Kasumi-1 (cell line): ENCODE measurements around the gene PUS3.

ENCODE experiments used
- DNase-seq, 2 experiments: peaks; one replicate each; lab custom pipeline; 2025; lab: John Stamatoyannopoulos, UW

The PUS3 gene

GRCh38 chr11:125941619-125942611 lies 38.9 kb upstream of the PUS3 start:
- DNase-seq = peak in 1 of 2 experiments; percentile 10

GRCh38 chr11:125941267-125941618 lies 38.2 kb upstream of the PUS3 start:
- DNase-seq = no peak

DNA sequence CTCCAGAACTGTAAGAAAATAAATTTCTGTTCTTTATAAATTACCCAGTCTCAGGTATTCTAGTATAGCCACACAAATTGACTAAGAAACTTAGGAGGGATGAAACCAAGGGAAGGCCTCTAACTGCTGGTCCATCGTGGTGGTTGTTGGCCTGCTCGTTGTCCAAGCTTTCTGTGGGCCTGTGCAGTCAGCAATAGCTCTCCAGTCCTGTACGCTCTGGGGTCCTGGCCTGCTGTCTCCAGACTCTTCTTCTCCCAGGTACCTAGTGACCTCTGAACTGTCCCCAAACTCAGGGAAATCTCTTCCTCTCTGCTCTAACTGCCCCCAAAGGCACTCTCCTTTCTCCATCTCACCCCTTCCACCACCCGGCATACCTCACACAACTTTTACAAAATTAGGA lies 37.1 kb upstream of the PUS3 start:
- DNase-seq = no peak

- DNase-seq = no peak
Observed at GRCh38 chr11:125939081-125939521, 36.1 kb upstream of the PUS3 start.

DNA sequence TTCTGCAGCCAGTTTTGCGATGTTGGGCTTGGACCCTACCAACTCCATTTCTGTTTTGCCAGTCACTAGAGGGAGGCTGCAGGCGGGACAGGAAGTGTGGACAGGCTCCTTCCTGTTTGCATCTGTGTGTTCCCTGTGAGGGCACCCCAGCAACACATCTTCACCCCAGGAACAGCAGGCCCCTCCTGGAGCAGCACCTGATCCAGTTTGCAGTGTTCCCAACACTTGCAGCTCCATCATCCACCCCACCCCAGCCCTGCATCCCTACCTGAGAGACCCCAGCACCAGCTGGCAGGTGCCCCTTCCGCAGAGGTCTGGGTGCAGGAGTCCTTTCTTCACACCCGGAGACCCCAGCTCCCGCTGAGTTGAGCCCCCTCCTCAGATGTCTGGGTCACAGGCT lies 35.4 kb upstream of the PUS3 start:
- no peak for DNase-seq

DNA sequence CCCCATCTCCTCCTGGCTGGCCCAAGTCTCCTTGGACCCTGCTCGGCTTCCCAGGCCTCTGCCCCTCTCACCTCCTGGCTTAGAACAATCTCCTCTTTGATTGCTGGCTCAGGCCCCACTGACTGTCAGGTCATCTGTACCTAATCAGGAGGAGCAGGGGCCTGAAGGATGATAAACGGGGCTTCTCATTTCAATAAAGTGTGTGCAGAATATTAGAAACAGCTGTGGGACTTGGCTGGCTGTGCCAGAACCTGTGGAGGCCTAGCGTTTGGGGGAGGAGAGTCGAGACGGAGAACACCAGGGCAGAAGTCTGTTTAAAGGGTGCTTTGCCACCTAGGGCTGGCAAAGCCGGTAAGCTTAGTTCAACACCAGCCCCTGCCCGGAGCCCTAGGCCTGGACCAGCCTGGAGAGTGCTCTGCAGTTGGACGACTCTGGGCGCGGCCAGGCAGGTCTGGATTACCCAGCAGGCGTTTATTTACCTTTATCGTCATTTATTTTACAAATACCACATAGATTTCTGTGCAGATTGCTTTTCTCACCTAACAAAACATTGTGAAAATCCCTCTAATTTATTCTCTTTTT lies 32.7 kb upstream of the PUS3 start:
- DNase-seq = no peak

DNA sequence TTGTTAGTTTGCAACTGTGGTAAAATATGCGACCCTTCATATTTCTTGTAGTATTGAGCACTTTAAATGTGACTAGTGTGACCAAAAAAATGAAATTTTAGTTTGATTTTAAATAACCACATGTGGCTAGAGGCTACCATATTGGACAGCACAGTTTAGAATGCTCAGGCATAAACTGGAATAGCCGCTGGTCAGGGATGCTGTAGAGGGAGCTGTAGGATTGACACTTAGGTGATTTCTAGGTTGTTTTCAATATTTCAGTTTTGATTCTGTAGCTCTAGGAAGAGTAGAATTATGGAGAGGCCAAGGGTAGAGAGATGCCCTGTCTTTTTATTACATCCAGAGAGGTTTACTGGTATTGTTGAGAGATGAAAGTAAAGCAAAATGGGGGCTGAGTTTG lies 32.0 kb upstream of the PUS3 start:
- DNase-seq = no peak

DNA sequence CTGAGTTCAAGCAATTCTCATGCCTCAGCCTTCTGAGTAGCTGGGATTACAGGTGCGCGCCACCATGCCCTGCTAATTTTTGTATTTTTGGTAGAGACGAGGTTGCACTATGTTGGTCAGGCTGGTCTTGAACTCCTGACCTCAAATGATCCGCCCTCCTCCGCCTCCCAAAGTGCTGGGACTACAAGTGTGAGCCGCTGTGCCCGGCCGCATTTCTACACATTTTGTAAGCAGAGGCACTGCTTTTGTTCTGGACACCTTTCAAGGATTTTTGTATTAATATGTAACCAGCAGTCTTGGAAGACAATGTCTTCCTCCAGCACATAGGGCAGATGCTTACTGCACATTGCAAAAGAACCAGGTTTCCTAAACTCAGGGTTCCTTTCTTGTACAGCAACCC lies 31.5 kb upstream of the PUS3 start:
- no peak for DNase-seq

DNA sequence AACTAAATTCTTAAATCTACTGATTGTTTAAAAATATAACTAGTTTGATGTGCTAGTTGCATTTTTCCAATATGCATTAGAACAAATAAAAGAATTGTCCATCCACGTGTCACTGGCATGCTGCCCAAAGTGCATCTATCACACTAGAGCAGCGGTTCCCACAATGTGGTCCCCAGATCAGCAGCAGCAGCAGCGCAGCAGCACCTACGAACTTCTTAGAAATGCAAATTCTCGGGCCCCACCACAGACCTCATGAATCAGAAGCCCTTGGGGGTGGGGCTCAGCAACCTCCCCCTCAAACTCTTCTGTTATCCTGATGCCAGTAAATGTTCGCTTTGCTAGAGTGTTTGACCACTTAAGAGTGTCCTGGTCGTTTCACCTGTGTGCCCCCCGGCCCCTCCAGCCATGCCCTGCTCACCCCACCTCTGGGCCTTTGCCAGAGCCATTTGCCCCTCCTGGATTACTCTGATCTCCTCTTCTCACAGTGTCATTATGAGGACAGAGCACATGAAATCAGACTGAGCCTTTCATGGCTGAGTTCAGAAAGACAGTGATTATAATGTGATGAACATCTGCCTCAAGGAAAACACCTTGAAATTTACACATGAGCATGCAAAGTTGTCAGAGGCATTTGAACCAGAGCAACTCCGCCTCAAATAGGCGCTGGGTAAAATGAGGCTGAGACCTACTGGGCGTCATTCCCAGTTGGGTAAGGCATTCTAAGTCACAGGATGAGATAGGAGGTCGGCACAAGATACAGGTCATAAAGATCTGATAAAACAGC lies 30.2 kb upstream of the PUS3 start:
- no peak for DNase-seq

GRCh38 chr11:125932301-125932700 lies 29.3 kb upstream of the PUS3 start:
- DNase-seq = no peak

DNA sequence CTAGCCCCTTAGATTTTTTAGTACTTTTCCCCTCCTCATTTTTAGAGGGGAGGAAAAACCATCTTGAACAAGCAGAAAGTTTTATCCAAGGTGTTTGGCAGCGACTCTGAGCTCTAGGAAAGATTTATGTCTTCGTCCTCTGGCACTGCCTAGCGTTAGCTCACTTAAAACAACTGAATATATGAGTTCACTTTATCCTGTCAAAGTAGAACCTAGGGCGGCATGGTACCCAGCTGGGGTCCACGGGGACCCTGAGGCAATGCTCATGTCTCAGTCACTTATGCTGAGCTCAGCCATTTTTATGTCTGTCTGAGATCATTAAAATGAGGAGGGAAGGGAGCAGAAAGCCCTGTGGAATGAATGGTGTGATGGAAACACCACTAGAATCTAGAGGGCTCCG lies 28.7 kb upstream of the PUS3 start:
- no peak for DNase-seq

DNA sequence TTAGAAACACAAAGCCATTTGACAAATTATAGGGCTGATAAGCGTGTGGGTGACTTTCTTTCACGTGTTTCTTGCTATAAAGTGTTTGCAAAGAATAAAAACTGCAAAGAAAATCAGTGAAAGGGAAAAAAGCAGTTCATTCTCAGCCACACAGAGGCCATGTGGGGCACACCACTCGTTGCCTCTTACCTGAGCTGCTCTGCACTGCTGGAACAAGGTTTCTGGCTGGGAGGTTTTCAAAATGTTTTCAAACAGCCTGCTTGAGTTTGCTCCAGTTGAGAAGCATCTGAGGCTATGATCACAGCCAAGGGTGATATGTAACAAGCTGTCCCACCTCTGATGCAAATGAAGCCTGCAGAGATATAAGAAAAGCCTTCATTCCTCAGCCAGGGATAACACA lies 28.1 kb upstream of the PUS3 start:
- DNase-seq = no peak

DNA sequence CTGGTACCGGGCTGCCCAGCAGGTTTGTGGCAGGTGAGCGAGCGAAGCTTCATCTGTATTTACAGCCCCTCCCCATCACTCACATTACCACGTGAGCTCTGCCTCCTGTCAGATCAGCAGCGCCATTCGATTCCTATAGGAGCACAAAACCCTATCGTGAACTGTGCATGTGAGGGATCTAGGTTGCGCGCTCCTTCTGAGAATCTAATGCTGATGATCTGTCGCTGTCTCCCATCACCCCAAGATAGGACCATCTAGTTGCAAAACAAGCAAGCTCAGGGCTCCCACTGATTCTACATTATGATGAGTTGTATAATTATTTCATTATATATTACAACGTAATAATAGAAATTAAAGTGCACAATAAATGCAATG lies 27.1 kb upstream of the PUS3 start:
- DNase-seq = no peak

DNA sequence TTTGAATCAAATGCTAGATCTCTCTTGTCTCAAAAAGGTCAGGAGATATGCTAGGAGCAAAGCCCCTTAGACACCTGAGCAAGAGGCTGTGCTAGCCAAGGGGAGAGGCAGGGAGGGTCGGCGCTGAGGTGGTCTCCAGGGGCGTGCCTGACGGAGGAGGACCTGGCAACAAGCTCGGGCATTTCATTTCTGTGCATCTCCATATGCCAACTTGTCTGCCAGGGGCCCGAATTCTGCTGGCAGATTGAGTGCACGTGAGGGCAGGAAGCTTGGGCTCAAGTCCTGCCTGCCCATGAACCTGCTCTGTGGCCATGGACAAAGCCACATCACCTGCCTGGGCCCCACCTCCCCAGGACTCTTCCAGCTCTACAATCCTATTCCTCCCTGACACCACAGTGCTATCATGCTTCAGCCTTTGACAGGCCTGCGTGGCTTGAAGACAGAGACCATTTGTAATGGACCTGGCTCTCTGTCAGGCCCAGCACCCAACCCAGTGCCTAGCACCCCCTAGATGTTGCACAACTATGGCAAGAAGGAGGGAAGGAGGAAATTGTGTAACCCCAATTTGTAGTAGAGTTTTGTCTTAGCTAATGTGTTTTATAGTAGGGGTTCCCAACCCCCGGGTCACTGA lies 26.6 kb upstream of the PUS3 start:
- no peak for DNase-seq

DNA sequence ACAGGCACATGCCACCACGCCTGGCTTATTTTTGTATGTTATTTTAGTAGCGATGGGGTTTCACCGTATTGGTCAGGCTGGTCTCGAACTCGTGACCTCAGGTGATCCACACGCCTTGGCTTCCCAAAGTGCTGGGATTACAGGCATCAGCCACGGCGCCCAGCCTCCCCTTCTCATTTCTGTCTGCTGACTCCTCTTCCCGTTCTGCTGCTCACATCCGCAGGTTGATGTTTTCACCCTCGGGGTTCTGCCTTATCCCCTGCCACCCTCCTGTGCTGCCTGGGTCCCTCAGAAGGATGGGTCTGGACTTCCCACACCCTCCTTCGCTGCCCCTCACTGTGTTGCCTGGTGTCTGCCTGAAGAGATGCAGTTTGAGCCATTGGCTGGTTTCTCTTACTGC lies 23.7 kb upstream of the PUS3 start:
- DNase-seq = no peak

DNA sequence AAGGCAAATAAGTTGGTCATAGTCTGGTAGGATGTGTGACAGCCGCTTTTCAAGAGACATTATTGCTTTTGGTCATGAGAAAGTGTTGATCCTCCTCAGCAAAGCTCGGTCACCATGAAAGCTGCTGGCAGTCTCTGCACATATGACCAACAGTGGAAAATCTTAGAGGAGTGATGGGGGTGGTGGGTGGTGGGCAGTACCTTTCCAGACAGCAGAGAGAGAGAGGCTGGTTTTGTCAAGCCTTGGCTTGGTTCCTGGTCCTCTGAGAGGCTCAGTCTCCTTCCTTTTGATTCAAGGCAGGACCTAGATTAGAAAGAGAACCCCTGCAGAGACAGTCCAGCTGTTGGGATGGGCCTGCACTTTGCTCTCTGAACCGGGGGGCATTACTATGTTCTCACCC lies 22.8 kb upstream of the PUS3 start:
- DNase-seq = no peak

GRCh38 chr11:125925247-125925740 lies 22.3 kb upstream of the PUS3 start:
- no peak for DNase-seq

DNA sequence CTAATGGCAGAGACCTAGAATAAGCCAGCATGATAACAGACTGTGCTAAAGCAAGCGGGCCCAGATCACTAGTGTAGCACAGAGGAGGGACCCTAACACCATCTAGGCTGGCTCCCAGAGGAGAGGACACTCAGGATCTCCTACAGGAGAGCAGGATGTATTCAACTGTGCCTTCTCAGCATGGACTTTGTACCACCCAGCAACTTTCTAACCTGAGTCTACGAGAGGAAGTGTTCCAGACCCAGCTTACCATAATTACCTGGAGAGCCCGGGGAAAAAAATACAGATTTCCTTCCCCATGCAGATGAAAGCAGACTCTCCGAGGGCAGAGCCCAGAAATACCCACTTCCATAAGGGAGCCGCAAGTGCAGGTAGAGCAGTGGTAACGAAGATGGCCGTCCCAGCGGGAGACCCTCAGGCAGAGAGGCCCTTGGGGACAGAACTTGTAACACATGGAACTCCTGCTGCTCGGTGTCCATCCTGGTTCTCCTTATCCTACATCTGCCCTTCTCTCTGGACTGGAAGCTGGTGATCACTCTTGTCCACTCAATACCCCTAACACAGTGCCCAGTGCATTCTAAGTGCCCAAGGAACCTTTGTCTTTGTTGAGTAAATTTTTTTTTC lies 21.5 kb upstream of the PUS3 start:
- DNase-seq = no peak

DNA sequence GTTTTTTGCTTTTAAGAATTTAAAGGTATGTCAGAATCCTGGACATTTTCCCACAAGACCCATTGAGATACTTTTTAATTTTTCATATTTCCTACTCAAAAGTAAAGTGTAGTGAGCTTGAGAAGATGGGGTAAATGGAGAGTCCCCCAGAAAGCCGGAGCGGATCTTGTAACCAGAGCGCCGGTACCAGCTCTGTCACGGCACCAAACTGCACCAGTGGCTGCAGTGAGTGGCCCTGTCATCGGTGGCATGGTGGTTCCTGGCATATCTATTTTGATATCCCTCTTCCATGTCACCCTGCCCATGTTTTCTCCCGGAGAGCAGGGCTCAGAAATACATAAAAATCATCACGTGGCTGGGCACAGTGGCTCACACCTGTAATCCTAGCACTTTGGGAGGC lies 20.6 kb upstream of the PUS3 start:
- no peak for DNase-seq

DNA sequence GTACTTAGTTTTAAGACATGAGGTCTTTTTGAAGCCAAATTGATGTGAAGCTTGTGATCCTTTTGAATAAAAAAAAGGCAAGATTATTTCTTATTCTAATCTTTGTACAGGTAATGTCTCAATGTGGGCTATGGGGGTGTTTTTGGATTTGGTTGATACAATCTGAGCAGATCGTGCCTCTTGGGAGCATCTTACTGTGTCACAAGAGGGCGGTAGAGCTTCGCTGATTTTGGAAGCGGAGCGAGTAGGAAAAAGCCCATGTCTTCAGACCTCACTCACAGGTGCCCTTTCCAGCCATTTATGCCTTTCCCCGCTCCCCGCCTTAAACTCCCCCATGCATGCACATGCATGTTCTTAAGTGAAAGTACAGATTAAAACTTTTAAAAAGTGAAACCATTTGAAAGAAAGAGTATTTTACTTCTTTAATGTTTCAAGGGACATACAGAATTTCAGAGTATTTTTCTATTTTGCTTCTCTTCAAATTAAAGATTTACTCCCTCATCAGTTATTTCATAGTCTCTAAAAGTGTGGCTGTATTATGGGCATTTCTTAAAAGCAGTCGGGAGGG lies 20.1 kb upstream of the PUS3 start:
- peak; percentile 84 to 86 for DNase-seq

GRCh38 chr11:125922156-125922555 lies 19.1 kb upstream of the PUS3 start:
- no peak for DNase-seq
